ENCODE data around the gene MAGOH. TPM values are rescaled to one million over a fixed set of nuclear protein-coding genes. Genes with fewer than 3 reads are reported as not detected.

Gene MAGOH
- total and polyA plus RNA-seq, 9 of the 15 experiments (the other 6 are each of a cell fraction or from before 2014, with no cell fraction given): 102 to 342 (median 135) TPM

DNA sequence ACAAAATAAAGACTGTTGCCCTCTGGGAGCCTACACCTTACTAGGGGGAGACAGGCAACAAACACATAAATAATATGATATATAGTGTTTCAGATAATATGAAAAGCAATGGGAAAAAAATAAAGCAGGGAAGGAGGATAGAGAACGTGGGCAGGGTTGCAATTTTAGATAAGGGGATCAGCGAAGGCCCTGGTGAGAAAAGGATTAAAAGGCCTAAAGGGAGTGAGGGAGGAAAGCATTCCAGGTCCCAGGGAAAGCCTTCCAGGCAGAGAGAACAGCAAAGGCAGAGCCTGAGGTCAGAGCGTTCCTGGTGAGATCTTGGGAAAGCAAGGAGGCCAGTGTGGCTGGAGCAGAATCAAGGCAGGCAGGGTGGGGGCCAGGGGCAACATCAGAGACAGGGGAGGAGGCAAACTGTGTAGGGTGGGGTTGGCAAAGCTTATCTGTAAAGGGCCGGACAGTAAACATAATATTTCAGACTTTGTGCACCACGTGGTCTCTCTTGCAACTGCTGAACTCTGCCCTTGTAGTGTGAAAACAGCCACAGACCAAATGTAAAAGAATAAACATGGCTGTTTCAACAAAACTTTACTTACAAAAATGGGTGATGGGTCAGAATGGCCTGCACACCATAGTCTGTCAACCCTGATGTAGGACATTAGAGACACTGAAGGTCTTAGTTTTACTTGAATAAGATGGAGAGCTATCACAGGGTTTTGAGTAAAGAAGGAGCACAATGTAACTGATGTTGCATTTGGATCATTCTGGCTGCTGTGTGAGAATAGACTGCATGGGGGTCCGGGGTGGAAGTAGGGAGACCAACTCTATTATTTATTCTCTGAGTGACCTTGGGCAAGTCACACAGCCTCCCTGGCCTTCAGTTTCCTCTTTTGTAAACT lies 55.0 kb downstream of the MAGOH start (continued):
- TF ChIP-seq HDAC2 (IDR thresholded peaks at IDR 0.05): peak; percentile 80; the same call in 1 of the 2 replicates
- TF ChIP-seq, protein P1, sequence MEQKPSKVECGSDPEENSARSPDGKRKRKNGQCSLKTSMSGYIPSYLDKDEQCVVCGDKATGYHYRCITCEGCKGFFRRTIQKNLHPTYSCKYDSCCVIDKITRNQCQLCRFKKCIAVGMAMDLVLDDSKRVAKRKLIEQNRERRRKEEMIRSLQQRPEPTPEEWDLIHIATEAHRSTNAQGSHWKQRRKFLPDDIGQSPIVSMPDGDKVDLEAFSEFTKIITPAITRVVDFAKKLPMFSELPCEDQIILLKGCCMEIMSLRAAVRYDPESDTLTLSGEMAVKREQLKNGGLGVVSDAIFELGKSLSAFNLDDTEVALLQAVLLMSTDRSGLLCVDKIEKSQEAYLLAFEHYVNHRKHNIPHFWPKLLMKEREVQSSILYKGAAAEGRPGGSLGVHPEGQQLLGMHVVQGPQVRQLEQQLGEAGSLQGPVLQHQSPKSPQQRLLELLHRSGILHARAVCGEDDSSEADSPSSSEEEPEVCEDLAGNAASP (IDR thresholded peaks at IDR 0.05): no peak
- TF ChIP-seq MIER1 (IDR thresholded peaks at IDR 0.05; ENCODE audit: low read depth): no peak
- no peak for TF ChIP-seq ZC3H4 (CRISPR knock-in tag; IDR thresholded peaks at IDR 0.05; ENCODE audit: borderline replicate concordance)
- 0 out of 2 replicates have a peak, but pooled peaks have one; percentile 42 for TF ChIP-seq BACH1 (tag; IDR thresholded peaks at IDR 0.05)
- TF ChIP-seq GTF2A2 (tag; IDR thresholded peaks at IDR 0.05): no peak
- TF ChIP-seq HLTF (IDR thresholded peaks at IDR 0.05): 0 out of 2 replicates have a peak, but pooled peaks have one; percentile 29
- TF ChIP-seq ZNF583 (CRISPR knock-in tag; IDR thresholded peaks at IDR 0.05): no peak
- no peak for TF ChIP-seq TFAM (CRISPR knock-in tag; conservative IDR thresholded peaks at IDR 0.05)
- no peak for TF ChIP-seq ZNF780A (CRISPR knock-in tag; IDR thresholded peaks at IDR 0.05)
- TF ChIP-seq HDAC8 (tag; IDR thresholded peaks at IDR 0.05): no peak
- TF ChIP-seq, protein P2, sequence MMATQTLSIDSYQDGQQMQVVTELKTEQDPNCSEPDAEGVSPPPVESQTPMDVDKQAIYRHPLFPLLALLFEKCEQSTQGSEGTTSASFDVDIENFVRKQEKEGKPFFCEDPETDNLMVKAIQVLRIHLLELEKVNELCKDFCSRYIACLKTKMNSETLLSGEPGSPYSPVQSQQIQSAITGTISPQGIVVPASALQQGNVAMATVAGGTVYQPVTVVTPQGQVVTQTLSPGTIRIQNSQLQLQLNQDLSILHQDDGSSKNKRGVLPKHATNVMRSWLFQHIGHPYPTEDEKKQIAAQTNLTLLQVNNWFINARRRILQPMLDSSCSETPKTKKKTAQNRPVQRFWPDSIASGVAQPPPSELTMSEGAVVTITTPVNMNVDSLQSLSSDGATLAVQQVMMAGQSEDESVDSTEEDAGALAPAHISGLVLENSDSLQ (IDR thresholded peaks at IDR 0.05): peak; percentile 43; the same call in 1 of the 2 replicates
- TF ChIP-seq ZNF316 (IDR thresholded peaks at IDR 0.05): no peak
- TF ChIP-seq, protein P3, sequence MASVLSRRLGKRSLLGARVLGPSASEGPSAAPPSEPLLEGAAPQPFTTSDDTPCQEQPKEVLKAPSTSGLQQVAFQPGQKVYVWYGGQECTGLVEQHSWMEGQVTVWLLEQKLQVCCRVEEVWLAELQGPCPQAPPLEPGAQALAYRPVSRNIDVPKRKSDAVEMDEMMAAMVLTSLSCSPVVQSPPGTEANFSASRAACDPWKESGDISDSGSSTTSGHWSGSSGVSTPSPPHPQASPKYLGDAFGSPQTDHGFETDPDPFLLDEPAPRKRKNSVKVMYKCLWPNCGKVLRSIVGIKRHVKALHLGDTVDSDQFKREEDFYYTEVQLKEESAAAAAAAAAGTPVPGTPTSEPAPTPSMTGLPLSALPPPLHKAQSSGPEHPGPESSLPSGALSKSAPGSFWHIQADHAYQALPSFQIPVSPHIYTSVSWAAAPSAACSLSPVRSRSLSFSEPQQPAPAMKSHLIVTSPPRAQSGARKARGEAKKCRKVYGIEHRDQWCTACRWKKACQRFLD (CRISPR knock-in tag; IDR thresholded peaks at IDR 0.05): 0 out of 2 replicates have a peak, but pooled peaks have one; percentile 22
- TF ChIP-seq, protein P4, sequence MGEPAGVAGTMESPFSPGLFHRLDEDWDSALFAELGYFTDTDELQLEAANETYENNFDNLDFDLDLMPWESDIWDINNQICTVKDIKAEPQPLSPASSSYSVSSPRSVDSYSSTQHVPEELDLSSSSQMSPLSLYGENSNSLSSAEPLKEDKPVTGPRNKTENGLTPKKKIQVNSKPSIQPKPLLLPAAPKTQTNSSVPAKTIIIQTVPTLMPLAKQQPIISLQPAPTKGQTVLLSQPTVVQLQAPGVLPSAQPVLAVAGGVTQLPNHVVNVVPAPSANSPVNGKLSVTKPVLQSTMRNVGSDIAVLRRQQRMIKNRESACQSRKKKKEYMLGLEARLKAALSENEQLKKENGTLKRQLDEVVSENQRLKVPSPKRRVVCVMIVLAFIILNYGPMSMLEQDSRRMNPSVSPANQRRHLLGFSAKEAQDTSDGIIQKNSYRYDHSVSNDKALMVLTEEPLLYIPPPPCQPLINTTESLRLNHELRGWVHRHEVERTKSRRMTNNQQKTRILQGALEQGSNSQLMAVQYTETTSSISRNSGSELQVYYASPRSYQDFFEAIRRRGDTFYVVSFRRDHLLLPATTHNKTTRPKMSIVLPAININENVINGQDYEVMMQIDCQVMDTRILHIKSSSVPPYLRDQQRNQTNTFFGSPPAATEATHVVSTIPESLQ (CRISPR knock-in tag; IDR thresholded peaks at IDR 0.05): no peak
- no peak for TF ChIP-seq PTTG1 (tag; IDR thresholded peaks at IDR 0.05; ENCODE audit: low read depth)
- TF ChIP-seq TEAD4 (IDR thresholded peaks at IDR 0.05; ENCODE audit: low read length): no peak
- TF ChIP-seq TEAD4 (CRISPR knock-in tag; IDR thresholded peaks at IDR 0.05; ENCODE audit: borderline replicate concordance): no peak
- TF ChIP-seq SMAD2 (IDR thresholded peaks at IDR 0.05; ENCODE audit: low read depth, low read length): no peak
- TF ChIP-seq ZNF224 (CRISPR knock-in tag; IDR thresholded peaks at IDR 0.05): no peak
- TF ChIP-seq, protein P5, sequence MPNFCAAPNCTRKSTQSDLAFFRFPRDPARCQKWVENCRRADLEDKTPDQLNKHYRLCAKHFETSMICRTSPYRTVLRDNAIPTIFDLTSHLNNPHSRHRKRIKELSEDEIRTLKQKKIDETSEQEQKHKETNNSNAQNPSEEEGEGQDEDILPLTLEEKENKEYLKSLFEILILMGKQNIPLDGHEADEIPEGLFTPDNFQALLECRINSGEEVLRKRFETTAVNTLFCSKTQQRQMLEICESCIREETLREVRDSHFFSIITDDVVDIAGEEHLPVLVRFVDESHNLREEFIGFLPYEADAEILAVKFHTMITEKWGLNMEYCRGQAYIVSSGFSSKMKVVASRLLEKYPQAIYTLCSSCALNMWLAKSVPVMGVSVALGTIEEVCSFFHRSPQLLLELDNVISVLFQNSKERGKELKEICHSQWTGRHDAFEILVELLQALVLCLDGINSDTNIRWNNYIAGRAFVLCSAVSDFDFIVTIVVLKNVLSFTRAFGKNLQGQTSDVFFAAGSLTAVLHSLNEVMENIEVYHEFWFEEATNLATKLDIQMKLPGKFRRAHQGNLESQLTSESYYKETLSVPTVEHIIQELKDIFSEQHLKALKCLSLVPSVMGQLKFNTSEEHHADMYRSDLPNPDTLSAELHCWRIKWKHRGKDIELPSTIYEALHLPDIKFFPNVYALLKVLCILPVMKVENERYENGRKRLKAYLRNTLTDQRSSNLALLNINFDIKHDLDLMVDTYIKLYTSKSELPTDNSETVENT (CRISPR knock-in tag; IDR thresholded peaks at IDR 0.05): no peak

All from K562 (cell line).